Hindlimb muscle (tissue), 1 donor: ENCODE results near the gene PCBP2. TPM values are rescaled to one million over a fixed set of nuclear protein-coding genes. Genes with fewer than 3 reads are reported as not detected.
"Not testable (repeated sequence)": the region's sequence is repeated elsewhere in the genome, so short reads cannot be mapped to it uniquely, and the experiment has no call there.

Experiments
- DNase-seq: peaks from one replicate; pipeline ENCODE4 v3.0.0-alpha.2; 2013
- polyA plus RNA-seq: library from polyadenylated mRNA; unstranded; fragments of 120-200 nt; gene quantifications from one replicate; pipeline ENCODE4 v1.2.1, GENCODE V29; 2013; ENCODE audit not compliant: insufficient read length

Gene PCBP2
- polyA plus RNA-seq, 1 donor, result 560 TPM

DNA sequence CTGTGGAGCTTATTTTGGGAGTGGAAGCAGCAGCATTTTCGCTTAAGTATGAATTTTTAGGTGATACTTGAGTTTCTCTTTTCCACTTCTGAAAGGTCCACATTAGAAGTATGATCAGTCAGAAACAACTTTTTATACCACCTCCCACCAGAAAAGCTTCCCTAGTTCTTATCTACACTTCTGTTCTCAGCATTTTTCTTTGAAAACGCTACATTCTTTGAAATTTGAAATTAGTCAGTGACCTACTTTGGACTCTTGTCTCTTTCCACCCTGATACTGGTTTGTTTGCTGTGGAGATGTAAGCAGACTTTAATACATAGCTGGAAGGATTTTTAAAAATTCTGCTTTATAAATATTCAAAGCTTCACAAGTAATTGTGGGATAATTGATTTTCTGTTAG lies 22.2 kb downstream of the PCBP2 start:
- DNase-seq, result no peak

DNA sequence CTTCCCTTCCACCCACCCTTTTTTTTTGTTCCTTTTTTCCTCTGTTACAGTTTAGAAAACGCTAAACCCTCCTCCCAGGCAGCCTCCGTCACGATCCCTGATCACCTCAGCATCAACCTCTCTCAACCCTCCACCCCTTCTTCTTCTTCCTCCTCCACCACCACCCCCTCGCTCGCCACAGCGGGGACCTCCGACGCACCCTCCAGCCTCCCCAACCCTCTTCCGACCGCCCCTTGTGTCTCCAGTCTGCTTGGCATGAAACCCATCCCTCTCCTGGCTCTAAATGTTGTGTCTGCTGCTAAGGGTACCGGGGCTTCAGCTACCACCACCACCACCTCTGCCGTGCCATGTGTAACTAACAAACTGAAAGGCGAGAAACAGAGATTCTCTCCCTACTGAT lies 22.9 kb downstream of the PCBP2 start:
- DNase-seq, result no peak

DNA sequence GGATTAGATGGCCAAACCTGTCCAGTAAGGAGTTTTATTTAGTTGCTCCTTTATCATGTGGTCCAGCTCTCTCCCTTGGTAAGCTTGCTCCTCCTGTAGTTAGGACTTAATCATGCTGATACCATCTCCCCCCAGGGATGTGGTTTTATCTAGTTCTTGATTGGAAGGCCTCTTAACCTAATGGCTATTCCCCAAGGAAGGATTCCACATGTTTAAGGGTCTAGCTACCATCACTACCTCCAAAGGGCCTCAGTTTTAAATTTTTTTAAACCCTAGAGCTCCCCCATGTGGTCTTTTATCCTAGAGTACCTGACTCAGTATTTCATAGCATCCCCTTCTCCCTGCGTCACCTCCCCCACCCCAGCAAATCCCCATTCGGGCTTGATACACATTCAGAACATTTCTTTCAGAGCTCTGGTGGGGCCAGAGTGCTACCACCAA lies 24.9 kb downstream of the PCBP2 start:
- no peak for DNase-seq

DNA sequence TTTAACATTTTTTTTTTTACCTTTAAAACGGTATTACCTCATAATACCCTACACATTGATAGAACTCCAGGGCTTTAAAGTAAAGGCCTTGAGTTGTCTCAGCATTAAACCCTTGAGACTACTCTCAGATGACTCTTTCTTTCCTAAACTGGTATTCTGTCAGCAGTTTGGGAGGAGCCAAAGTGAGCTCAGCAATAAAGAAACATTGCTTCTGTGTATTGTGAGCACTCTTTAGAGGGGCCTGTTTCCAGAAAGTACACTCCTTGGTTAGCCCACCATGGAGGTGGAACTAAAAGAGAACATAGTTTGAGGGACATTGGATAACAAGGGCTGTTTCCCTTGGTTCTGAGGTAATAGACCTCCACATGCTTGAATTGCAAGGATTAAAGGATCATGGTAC lies 27.0 kb downstream of the PCBP2 start:
- DNase-seq, result no peak

DNA sequence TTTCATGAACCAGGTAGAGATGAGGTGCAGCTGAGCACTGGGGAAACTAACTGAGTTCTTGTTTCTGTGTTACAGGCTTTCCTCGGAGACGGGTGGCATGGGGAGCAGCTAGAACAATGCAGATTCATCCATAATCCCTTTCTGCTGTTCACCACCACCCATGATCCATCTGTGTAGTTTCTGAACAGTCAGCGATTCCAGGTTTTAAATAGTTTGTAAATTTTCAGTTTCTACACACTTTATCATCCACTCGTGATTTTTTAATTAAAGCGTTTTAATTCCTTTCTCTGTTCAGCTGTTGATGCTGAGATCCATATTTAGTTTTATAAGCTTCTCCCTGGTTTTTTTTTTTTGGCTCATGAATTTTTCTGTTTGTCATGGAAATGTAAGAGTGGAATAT lies 27.4 kb downstream of the PCBP2 start:
- no peak for DNase-seq

DNA sequence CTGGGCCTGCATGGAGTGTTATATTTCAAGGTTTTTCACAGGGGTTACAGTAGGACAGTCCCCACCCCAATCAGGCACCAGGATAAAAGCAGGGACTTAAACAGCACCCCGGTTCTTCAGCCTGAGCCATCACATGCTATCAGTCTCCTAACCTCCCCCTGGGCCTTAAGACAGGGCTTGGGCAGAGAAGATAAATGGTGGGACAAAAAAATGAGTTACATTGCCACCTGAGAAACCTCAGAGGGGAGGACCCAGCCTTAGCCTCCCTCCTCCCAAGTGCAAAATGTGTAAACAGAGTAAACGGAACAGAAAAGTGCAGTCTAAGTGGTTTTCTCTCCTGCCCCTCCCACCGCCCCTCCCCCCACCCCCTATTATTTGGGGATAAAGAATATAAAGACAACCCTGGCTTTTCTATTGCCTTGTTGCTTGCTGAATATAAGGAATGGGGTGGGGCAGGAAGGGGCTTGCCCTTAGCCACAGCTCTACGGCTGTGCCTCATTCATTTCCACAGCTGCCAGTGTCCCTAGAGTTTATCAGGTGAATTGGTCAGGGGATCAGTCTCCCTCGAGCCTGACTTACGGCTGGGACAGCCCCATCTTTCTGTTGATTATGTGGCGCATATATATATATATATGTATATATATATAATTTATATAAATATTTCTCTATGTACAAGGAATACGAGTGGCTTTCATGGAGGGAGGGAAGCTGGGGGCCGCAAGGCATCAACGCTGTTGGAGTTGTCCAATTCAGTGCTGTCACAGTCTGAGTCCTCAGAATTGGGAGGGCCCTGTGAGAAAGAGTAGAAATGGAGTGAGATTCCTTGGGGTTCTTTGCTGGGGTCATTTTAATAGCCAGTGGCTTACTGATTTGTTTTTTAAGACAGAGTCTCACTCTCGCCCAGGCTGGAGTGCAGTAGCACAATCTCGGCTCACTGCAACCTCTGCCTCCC lies 28.9 kb downstream of the PCBP2 start:
- DNase-seq, result no peak

DNA sequence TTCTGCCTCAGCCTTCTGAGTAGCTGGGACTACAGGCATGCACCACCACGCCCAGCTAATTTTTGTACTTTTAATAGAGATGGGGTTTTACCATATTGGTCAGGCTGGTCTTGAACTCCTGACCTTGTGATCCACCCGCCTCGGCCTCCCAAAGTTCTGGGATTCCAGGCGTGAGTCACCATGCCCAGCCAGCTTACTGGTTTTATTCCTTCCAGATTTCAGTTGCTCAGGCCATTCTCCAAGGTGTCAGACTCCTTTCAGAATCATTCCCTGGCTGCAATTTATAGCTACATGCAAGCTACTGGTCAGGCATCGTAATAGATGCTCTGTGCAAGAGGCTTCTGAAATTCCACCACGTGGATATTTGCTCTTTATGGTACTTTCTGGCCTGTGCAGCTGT lies 29.6 kb downstream of the PCBP2 start:
- DNase-seq, result not testable (repeated sequence)

DNA sequence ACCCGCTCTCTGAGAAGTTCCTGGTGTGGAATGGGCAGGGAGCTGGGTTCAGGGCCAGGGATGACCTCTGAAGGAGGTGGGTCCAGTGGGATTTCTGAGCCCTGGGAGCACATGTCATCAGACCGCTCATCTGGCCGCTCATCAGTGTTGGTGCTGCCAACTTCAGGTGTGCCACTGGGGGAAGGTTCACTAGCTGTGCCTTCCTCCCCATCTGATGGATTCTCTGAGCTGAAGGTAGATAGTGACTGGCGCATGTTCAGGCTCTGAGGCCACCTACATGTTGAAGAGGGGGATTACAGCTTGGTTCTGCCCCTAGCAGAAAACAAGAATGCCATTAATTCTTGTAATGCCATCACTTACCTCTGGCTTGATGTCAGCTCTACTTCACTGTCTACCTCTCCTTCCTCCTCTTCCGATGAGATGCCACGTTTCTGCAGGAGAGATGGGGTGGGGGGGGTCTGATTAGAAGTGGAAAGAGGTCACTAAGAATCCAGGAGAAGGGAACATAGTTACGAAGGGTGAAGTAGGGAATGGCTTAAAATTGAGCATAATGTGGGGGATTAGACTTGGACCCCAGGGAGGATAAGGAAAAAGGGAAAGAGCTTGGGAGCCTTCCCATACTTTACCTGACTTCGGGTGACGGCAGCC lies 30.2 kb downstream of the PCBP2 start:
- DNase-seq, result no peak

DNA sequence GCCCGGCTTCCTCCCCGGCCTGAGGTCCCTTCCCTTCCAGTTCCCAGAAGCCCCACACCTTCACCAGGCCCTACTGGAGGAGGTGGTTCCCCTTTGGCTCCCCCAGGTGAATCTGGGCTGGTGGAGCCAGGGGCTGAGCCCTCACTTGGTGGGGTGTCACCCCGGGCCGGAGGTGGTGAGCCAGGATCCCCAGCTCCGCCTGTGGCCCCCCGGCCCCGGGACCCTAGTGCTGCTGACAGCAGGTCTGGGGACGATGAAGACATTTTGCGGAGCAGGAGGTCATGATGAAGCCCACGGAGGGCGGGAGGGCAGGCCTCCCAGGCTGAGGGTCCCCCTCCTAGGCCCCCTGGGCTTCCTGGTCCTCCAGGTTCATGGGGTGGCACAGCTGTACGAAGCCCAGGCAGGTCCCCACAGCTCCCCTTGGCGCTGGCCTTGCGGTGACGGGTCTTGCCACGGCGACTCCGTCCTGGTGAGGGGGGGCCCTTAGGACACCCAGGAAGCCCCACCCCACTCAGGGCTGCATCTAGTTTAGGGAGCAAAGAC lies 30.8 kb downstream of the PCBP2 start:
- DNase-seq, result no peak

DNA sequence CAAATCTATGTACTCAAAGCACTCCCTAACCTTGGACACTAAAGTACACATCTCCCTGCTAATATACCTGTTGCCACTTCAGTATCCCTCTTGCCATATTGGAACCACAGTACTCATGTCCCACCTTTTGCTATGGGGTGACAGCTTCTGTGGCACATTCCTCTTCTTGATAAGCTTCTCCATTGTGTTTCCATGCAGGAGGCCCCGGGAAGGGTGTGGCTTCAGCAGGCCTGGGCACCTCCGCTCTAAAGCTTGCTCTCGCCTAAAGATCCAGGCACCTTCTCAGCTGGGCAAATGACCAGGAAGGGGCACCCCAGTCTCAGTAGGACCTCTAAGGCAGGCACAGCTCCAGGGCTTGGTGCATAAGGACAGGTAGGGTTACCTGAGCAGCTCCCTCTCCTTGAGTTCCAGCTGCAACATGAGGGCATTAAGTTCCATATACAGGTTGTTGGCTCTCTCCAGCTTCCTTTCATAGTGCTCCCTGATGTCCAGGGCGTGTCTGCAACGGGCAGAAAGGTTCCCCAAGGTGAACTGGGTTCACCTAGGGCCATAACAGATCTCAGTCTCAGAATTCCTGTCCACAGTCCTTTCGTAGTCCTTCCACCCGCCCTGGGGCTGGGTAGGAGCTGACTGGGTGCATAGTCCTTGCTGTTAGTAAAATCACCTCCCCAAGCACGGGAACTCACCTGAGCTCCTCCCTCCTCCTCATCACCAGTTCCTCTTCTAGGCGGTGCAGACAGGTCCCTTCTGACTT lies 31.5 kb downstream of the PCBP2 start:
- DNase-seq, result no peak

DNA sequence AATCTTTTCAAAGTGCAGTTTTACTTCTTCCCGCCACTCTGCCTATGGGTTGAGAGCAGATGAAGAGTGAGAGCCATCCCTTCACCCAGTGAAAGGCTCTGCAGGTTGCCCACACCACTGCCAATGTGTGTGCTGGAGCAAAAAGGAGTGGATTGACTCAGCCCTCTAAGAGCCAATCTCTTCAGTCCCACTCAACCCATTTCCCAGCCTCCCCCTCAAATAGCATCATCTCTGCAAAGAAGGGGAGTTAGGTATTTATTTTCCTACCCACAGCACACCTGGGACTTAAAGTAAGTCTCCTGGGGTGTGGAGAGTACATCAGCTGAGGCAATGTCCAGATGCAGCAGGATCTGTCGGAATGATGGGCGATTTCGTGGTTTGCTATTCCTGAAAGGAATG lies 32.1 kb downstream of the PCBP2 start:
- DNase-seq, result no peak

DNA sequence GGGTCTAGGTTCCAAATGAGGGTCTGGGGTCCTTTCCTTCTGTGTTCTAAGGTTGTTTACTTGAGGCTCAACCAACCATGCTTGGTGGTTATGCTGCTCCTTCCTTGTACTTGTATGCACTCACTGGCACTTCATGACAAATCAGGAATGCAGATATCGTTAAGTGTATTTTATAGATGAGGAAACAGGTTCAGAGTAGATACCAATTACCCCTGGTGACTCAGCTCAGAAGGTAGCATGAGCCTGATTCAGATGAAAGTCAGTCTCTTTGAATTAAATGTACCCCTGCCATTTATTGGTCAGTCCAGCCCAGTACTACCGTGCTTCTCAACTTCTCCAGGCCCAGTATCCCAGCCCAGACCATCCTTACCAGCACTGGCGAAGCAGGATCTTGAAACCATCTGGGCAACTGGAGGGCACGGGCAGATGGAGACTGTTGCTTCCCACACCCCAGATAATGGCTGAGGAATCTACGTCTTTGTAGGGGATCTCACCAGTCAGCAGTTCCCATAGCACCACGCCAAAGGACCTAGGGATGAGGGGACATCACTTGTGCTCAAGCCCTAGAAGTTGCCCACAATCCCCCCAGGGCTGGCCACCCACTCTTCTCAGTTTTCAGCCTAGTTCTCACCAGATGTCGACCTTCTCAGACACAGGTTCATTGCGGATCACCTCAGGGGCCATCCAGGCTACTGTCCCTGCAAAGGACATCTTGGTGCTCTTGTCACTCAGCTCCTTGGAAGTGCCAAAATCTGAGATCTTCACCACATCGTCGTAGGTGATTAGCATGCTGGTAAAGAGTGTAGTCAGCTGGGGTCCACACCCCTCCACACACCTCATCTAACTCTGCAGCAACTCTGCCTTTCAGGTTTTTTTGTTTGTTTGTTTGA lies 33.0 kb downstream of the PCBP2 start:
- no peak for DNase-seq

DNA sequence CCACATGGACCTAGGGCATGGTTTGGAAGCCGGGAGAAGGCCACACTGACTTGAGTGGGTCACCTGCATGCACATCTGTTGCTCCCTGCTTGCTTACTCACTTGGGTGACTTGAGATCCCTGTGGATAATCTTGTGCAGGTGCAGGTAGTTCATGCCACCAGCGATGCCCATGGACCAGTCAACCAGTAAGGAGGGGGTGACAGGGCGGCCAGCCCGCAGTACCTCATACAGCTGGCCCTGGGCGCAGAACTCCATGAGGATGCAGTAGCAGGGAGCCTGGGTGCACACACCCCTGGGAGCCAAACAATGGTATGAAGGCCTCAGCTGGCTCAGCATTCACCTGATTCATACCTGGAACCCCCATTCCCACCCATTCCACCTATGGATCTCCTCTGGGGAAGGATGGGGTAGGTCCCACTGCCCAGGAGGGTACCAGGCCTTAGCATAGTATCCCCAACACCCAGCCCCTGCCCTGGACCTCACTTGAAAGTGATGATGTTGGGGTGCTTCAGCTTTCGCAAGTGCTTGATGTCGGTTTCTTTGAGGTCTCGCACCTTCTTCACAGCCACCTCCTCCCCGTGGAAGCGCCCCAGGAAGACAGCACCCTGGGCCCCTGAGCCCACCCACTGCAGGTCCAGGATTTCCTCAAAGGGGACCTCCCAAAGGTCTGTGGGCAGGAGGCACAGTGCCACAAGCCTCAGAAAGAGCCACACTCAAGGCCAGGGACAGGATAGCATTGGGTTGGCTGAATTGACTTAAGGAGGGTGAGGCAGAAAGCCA lies 34.2 kb downstream of the PCBP2 start:
- no peak for DNase-seq

DNA sequence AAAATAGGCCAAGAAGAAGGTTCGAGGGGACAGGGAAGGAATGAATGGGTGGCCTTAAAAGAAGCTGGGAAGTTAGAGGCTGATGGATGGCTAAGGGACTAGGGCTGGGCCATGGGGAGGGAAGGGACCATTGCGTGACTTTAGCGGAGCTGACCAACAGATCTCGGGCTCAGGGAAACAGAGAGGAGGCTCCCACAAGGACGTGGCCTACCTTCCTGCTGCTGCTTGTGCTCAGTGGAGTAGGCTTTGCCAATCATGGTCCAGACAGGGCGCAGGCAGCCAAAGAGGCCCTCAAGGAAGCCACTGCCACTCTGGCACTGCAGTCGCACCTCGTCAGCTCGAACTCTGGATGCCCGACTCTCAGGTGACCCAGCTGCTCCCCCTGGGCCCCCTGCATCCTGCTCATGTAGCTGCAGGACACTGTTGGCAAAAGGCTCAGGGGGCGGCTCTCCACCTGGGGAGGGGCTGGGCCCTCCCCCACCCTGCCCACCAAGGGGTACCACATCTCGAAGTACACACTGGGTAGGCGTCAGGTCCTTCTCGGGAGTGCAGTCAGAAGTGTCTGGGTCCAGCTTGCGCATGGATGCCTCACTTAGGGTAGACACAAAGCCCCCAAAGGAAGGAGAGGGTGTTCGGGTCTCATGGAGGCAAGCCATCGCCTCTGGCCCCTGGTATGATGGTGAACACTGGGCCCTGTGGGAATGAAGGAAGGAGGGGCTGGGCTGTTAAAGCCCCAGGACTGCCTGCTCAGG lies 35.0 kb downstream of the PCBP2 start:
- no peak for DNase-seq

DNA sequence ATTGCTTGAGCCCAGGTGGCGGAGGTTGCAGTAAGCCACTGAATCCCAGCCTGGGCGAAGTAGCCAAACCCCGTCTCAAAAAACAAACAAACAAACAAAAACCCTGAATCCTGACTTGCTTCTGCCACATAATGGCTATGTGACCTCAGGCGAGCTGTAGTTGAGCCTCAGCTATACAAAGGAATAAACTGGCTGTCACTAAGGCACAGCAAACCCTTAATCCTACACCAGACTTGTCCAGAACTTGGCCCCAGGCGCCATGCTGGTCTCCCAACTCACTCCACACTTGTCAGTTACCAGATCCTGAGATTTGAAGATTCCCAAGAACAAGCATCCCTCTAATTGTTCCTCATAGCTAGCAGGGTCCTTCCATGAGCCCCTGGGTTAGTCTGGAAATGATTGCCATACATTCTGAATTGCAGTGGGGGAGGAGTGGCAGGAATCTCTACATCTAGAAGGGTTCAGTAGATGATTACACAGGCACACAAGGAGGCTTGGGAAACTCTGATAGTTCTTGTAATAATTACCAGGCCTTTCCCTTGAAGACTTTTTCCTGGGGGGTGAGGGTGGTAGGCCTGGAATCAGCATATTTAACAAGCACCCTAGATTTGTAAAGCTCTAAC lies 37.5 kb downstream of the PCBP2 start:
- DNase-seq, result no peak

DNA sequence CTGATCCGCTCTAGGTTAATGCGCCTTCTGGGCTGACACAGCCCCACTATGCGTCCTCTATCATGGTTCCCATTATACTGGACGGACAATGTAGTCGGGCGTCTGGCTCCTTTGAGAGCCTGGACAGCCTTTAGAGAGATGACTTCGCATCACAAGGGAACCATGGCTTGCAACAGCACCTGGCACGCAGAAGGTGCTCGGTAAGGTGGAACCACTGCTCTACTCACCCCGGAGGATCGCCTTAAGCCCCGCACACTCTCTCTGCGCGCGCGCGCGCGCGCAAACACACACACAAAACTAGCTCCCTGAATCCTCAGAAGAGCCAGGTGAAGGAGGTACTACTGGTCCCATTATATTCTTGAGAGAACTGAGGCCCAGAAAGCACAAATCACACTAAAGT lies 40.3 kb downstream of the PCBP2 start:
- DNase-seq, result no peak

DNA sequence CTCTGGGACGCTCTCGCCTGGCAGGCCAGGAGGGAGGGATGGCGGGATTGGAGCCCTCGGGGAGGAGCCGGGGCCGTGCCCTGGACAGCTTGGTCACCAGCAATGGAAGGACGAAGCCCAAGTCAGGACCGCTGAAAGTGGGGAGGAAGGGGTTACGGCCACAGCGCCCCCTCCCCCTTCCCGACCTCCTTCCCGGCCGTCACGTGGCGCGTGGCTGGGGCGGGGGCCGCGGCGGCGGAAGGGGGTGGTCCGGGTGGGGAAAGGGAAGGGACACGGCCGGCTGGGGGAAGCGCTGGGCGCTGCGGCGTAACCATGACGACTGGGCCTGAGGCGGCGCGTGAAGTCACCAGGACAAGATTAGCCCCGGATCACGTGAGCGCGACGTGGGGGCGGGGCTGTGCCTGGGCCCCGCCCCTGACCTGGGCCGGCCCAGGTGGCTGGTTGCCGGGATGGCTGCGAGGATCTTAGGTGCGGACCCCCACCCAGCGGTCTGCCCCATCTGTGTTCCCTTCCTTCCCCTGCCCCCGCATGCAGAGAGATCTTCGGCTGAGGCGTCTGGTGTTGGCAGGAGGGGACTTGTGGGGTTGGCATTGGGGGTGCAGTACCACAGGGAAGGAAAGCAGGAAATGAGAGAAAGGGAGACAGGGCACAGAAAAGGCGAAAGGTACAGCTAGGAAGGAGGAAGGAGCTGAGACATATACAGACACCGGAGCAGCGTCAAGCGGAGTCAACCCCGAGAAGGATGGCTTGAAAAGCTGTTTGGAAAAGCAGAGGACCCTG lies 41.1 kb downstream of the PCBP2 start:
- peak; percentile 96 for DNase-seq

DNA sequence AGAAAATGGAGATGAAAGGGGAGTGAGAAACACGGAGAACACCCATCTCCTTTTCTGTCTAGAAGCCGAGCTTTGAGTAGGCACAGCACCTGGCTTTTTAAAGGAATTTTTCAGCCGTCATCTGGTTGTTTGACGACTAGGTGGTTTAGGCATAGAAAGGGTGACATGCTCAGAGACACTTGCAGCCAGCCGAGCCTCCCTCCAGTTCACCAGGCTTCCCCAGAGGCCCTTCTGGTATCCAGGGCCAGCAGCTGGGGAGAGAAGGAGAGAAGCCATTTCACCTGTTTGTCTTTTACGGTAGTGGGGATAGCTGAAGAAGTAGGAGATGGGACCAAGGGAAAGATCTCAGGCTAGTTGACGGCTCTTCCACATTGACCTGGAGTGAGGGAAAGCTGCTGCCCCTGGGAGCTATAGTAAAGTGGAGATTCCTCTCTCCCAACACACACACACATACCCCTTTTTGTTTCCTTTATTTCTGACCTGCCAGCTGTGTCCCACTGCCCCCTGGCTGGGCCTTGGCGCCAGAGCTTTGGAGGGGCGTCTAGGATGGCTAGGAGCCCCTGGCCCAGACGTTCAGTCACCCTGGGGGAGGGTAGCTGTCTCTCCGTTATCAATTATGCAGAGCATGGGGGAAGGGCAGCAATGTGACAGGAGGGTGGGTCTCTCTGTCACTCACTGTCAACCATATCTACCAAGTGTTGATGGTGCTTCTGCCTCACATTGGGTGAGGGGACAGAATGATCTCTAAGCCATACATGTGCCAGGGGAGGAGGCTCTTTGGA lies 41.9 kb downstream of the PCBP2 start:
- DNase-seq, result no peak
